H1 (cell line): ENCODE measurements around the gene RAB41. TPM values are rescaled to one million over a fixed set of nuclear protein-coding genes. Genes with fewer than 3 reads are reported as not detected.

Source experiments
- CTCF ChIA-PET: fragments of 300-600 bp; sonication (Branson Sonifier 250); formaldehyde crosslinking; loops from one replicate; lab custom pipeline; 2021; ENCODE audit not compliant: partially characterized antibody; lab: Charles Lee
- POLR2A ChIA-PET: fragments of 300-600 bp; sonication (Branson Sonifier 250); formaldehyde crosslinking; loops from one replicate; lab custom pipeline; 2021; ENCODE audit warnings: inconsistent platforms; ENCODE audit not compliant: partially characterized antibody; lab: Charles Lee
- DNase-seq, 2 experiments: peaks; one replicate each; pipeline versions ENCODE4 v3.0.0 to v3.0.0-alpha.2; 2010 to 2022; ENCODE audit warnings: low spot score in 2 of 2, low read depth in 1 of 2, mixed read lengths in 1 of 2
- FAIRE-seq: peaks from 2 replicates; lab custom pipeline; 2011; peaks lifted over from hg19 to GRCh38; lab: Jason Lieb, UNC
- H2AFZ ChIP-seq: 2 replicates; pipeline ENCODE4 v1.8.1; 2012; ENCODE audit warnings: low read length, inconsistent platforms
- H2AK5ac ChIP-seq: 2 replicates; pipeline ENCODE4 v1.6.1; 2013; ENCODE audit warnings: low read depth, low read length
- H2BK120ac ChIP-seq: replicated peaks from 2 replicates; pipeline ENCODE3; 2013; ENCODE audit warnings: low read depth, low read length, inconsistent platforms
- H2BK12ac ChIP-seq: 2 replicates; pipeline ENCODE4 v1.6.1; 2013; ENCODE audit warnings: low read depth, low read length
- H2BK15ac ChIP-seq: 2 replicates; pipeline ENCODE4 v1.6.1; 2013; ENCODE audit warnings: low read length
- H2BK20ac ChIP-seq: 2 replicates; pipeline ENCODE4 v1.6.1; 2013; ENCODE audit warnings: low read length
- H2BK5ac ChIP-seq: 2 replicates; pipeline ENCODE4 v1.6.1; 2013; ENCODE audit warnings: low read depth, low read length
- H3K14ac ChIP-seq: 2 replicates; pipeline ENCODE4 v1.6.1; 2013; ENCODE audit warnings: inconsistent platforms; ENCODE audit not compliant: insufficient read length
- H3K18ac ChIP-seq: 2 replicates; pipeline ENCODE4 v1.6.1; 2013; ENCODE audit warnings: low read length; ENCODE audit errors: extremely low read depth
- H3K23ac ChIP-seq: 2 replicates; pipeline ENCODE4 v1.6.1; 2013; ENCODE audit warnings: inconsistent platforms; ENCODE audit not compliant: insufficient read length
- H3K23me2 ChIP-seq: 2 replicates; pipeline ENCODE4 v1.6.1; 2013; ENCODE audit warnings: low read depth, low read length
- H3K27ac ChIP-seq: 2 replicates; pipeline ENCODE4 v1.6.1; 2011; ENCODE audit warnings: low read depth, low read length, inconsistent platforms
- H3K27me3 ChIP-seq, 4 experiments: replicated peaks in 1 of 4; 1 replicate in 1 of 4; 2 replicates in 3 of 4; pipeline versions ENCODE4 v1.6.1 to v1.8.1; 2011 to 2013; ENCODE audit warnings: low read length in 3 of 4, mild to moderate bottlenecking in 3 of 4, inconsistent platforms in 2 of 4, mixed read lengths in 2 of 4, moderate library complexity in 1 of 4; ENCODE audit not compliant: control insufficient read depth in 3 of 4, insufficient read depth in 3 of 4; ENCODE audit errors: extremely low read depth in 1 of 4
- H3K36me3 ChIP-seq, 4 experiments: 2 replicates each; pipeline versions ENCODE4 v1.6.1 to v1.8.1; 2011 to 2013; ENCODE audit warnings: mild to moderate bottlenecking in 4 of 4, low read length in 3 of 4, moderate library complexity in 2 of 4, control low read depth in 1 of 4, inconsistent platforms in 1 of 4; ENCODE audit not compliant: insufficient read depth in 4 of 4, control insufficient read depth in 2 of 4
- H3K4ac ChIP-seq: replicated peaks from 2 replicates; pipeline ENCODE3; 2013; ENCODE audit warnings: low read length, low read depth, mixed read lengths, inconsistent platforms; ENCODE audit not compliant: insufficient read length
- H3K4me1 ChIP-seq, 4 experiments: replicated peaks in 1 of 4; 1 replicate in 1 of 4; 2 replicates in 3 of 4; pipeline versions ENCODE4 v1.6.1 to v1.8.1; 2011 to 2013; ENCODE audit warnings: low read length in 3 of 4, inconsistent platforms in 2 of 4, mixed read lengths in 1 of 4; ENCODE audit not compliant: insufficient read depth in 4 of 4, control insufficient read depth in 3 of 4
- H3K4me2 ChIP-seq, 2 experiments: 2 replicates each; pipeline versions ENCODE4 v1.6.1 to v1.8.1; 2011 to 2013; ENCODE audit warnings: low read depth in 2 of 2, low read length in 2 of 2, control low read depth in 1 of 2, inconsistent platforms in 1 of 2, mild to moderate bottlenecking in 1 of 2; ENCODE audit not compliant: insufficient read depth in 1 of 2
- H3K4me3 ChIP-seq, 4 experiments: fragments of 200-600, 300-600 bp in 1 of 4; sonication (generic), shearing (Covaris generic), sonication (Bioruptor Twin) in 1 of 4; 2 replicates each; pipeline versions ENCODE4 v1.5.1 to v1.8.1; 2011 to 2016; ENCODE audit warnings: low read length in 4 of 4, low read depth in 3 of 4, control low read depth in 2 of 4, inconsistent platforms in 2 of 4, mild to moderate bottlenecking in 2 of 4, mixed read lengths in 1 of 4, moderate library complexity in 1 of 4; ENCODE audit not compliant: insufficient read depth in 2 of 4; ENCODE audit errors: extremely low read depth in 1 of 4
- H3K56ac ChIP-seq: replicated peaks from 2 replicates; pipeline ENCODE3; 2013; ENCODE audit warnings: low read depth, mild to moderate bottlenecking, mixed read lengths, low read length, inconsistent platforms; ENCODE audit not compliant: insufficient read length
- H3K79me1 ChIP-seq: 2 replicates; pipeline ENCODE4 v1.6.1; 2013; ENCODE audit warnings: low read depth, low read length, control low read depth
- H3K79me2 ChIP-seq, 2 experiments: 2 replicates each; pipeline versions ENCODE4 v1.6.1 to v1.8.1; 2012 to 2013; ENCODE audit warnings: low read length in 2 of 2, mild to moderate bottlenecking in 2 of 2, inconsistent platforms in 1 of 2; ENCODE audit not compliant: insufficient read depth in 2 of 2, control insufficient read depth in 1 of 2
- H3K9ac ChIP-seq, 4 experiments: replicated peaks in 1 of 4; 1 replicate in 1 of 4; 2 replicates in 3 of 4; pipeline versions ENCODE4 v1.6.1 to v1.8.1; 2011 to 2013; ENCODE audit warnings: low read depth in 3 of 4, low read length in 3 of 4, control low read depth in 2 of 4, mild to moderate bottlenecking in 2 of 4, moderate library complexity in 2 of 4, inconsistent platforms in 1 of 4; ENCODE audit errors: extremely low read depth in 1 of 4
- H3K9me3 ChIP-seq, 2 experiments: 2 replicates each; pipeline versions ENCODE4 v1.6.1 to v1.8.1; 2012 to 2013; ENCODE audit warnings: mild to moderate bottlenecking in 2 of 2, moderate library complexity in 2 of 2, control low read depth in 1 of 2, inconsistent platforms in 1 of 2, low read depth in 1 of 2, low read length in 1 of 2, mixed read lengths in 1 of 2; ENCODE audit not compliant: insufficient read depth in 2 of 2
- H4K20me1 ChIP-seq, 2 experiments: replicated peaks in 1 of 2; 2 replicates each; pipeline versions ENCODE3 to v1.8.1; 2011 to 2013; ENCODE audit warnings: inconsistent platforms in 2 of 2, low read length in 2 of 2, mild to moderate bottlenecking in 1 of 2; ENCODE audit not compliant: insufficient read depth in 2 of 2, control insufficient read depth in 1 of 2
- H4K5ac ChIP-seq: 2 replicates; pipeline ENCODE4 v1.6.1; 2013; ENCODE audit warnings: low read length, low read depth, mixed read lengths, inconsistent platforms; ENCODE audit not compliant: insufficient read length
- H4K8ac ChIP-seq: 2 replicates; pipeline ENCODE4 v1.8.0; 2013; ENCODE audit warnings: mild to moderate bottlenecking, moderate library complexity, low read length, inconsistent platforms; ENCODE audit not compliant: insufficient read depth; ENCODE audit errors: extremely low read depth
- H4K91ac ChIP-seq: replicated peaks from 2 replicates; pipeline ENCODE3; 2013; ENCODE audit warnings: low read length, mixed read lengths, inconsistent platforms; ENCODE audit not compliant: insufficient read length
- ASH2L ChIP-seq: fragments of 200-600, 300-600 bp; sonication (generic); IDR thresholded peaks from one replicate; pipeline ENCODE4 v1.7.1; 2017; ENCODE audit warnings: low read length
- BACH1 ChIP-seq: IDR thresholded peaks from 2 replicates; pipeline ENCODE4 v1.6.1; 2012; ENCODE audit warnings: low read length, improper control_type of control experiment
- CBX8 ChIP-seq: fragments of 300-800, 300-1000 bp; sonication (generic); IDR thresholded peaks from 2 replicates; pipeline ENCODE4 v1.7.1; 2016; ENCODE audit warnings: low read depth, low read length, borderline replicate concordance
- JUND ChIP-seq: IDR thresholded peaks from 2 replicates; pipeline ENCODE4 v1.6.1; 2011; ENCODE audit warnings: mild to moderate bottlenecking, improper control_type of control experiment, low read length
- PHF8 ChIP-seq: fragments of 200-600 bp; sonication (generic); conservative IDR thresholded peaks from 2 replicates; pipeline ENCODE4 v1.7.1; 2012; ENCODE audit warnings: low read depth, mild to moderate bottlenecking, inconsistent platforms, low read length, moderate library complexity
- SP4 ChIP-seq: IDR thresholded peaks from 2 replicates; pipeline ENCODE4 v1.6.1; 2012; ENCODE audit warnings: low read length, inconsistent platforms
- SRF ChIP-seq: IDR thresholded peaks from 2 replicates; pipeline ENCODE4 v1.6.1; 2011; ENCODE audit warnings: mild to moderate bottlenecking, low read depth, low read length, moderate library complexity
- USF2 ChIP-seq: IDR thresholded peaks from 2 replicates; pipeline ENCODE4 v1.6.1; 2011; ENCODE audit warnings: low read length, improper control_type of control experiment
- WGBS, 2 experiments: shearing (Covaris generic) in 1 of 2; methylation state at CpG; one replicate each; pipeline versions ENCODE4 v1.1.6 to v1.1.7; 2013 to 2015; ENCODE audit warnings: low lambda C conversion rate in 2 of 2, mixed read lengths in 2 of 2, inconsistent platforms in 1 of 2, low coverage in 1 of 2, missing lambda C conversion rate in 1 of 2; ENCODE audit not compliant: insufficient replicate concordance in 2 of 2, insufficient coverage in 1 of 2, insufficient read length in 1 of 2; ENCODE audit errors: extremely low coverage in 1 of 2, missing lambda C conversion rate in 1 of 2; 5-methylcytosine and 5-hydroxymethylcytosine counted together
- polyA plus RNA-seq, 7 experiments: library from polyadenylated mRNA; depleted of rRNA in 3 of 7; stranded (reverse) in 5 of 7; unstranded in 2 of 7; fragments of >200 nt in 5 of 7; fragments of 200-250 nt in 2 of 7; gene quantifications; 1 replicate in 5 of 7; 2 replicates in 1 of 7; 4 replicates in 1 of 7; pipeline versions ENCODE4 v1.2.1 to v1.2.3, GENCODE V29; 2011 to 2013; ENCODE audit warnings: missing spikeins in 2 of 7, mixed read lengths in 2 of 7
- total RNA-seq: library from RNA; stranded (reverse); fragmentation: NEBNext Ultra II Directional; extraction: Animal tissue kit (Norgen Biotek cat#: 25700); gene quantifications from 2 replicates; pipeline ENCODE4 v1.2.1, GENCODE V29; 2021
- TF ChIP-seq, protein P1 (sequence below): IDR thresholded peaks from 2 replicates; pipeline ENCODE4 v1.6.1; 2011; ENCODE audit warnings: low read depth, mild to moderate bottlenecking, low read length; ENCODE audit not compliant: insufficient read depth

RAB41 gene
- total and polyA plus RNA-seq, 2 of the 8 experiments (the other 6 are each of a cell fraction or from before 2014, with no cell fraction given), result not detected

- 86% methylated on average over 3 of the region's 4 CpGs; no CpG with 5 or more reads in 1 of the 2 experiments for WGBS, 2 experiments
- H3K18ac ChIP-seq, result no peak within 1 kb of the TSS
- H3K27ac ChIP-seq, result no peak within 1 kb of the TSS
- peaks cover 0 to 2% (median 0%) of the 10 kb centered on the region in 4 experiments; a peak in 1 of 7 replicates for H3K4me1 ChIP-seq
- H3K4me2 ChIP-seq, result no peak within 1 kb of the TSS
- H4K8ac ChIP-seq, result no peak within 1 kb of the TSS
- DNase-seq (no peak), FAIRE-seq (no peak)
- H2BK15ac ChIP-seq, result no peak within 1 kb of the TSS
- H4K91ac ChIP-seq, result no peak within 1 kb of the TSS
- H3K14ac ChIP-seq, result no peak within 1 kb of the TSS
- H2AK5ac ChIP-seq, result no peak within 1 kb of the TSS
- ChIA-PET CTCF (no interaction called here), POLR2A (no interaction called here)
- TF ChIP-seq, protein P1, sequence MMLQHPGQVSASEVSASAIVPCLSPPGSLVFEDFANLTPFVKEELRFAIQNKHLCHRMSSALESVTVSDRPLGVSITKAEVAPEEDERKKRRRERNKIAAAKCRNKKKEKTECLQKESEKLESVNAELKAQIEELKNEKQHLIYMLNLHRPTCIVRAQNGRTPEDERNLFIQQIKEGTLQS, result no peak
- TF ChIP-seq CBX8 (no peak), USF2 (no peak), ASH2L (no peak), SRF (no peak), JUND (no peak), SP4 (no peak), BACH1 (no peak), PHF8 (no peak)
- no peak within 1 kb of the TSS for H2BK120ac ChIP-seq
- H3K9ac ChIP-seq, result no peak within 1 kb of the TSS
- H2BK5ac ChIP-seq, result no peak within 1 kb of the TSS
- H3K9me3 ChIP-seq, result no peaks in the 10 kb centered on the region
- H3K79me1 ChIP-seq, result no peaks in the 10 kb centered on the region
- H3K4me3 ChIP-seq, result no peak within 1 kb of the TSS
- no peaks in the 10 kb centered on the region for H3K79me2 ChIP-seq
- no peaks in the 10 kb centered on the region for H3K23me2 ChIP-seq
- H4K20me1 ChIP-seq, result no peaks in the 10 kb centered on the region
- H3K23ac ChIP-seq, result no peak within 1 kb of the TSS
- H3K27me3 ChIP-seq, result no peaks in the 10 kb centered on the region
- H3K4ac ChIP-seq, result no peak within 1 kb of the TSS
- no peak within 1 kb of the TSS for H4K5ac ChIP-seq
- H2BK20ac ChIP-seq, result no peak within 1 kb of the TSS
- H2AFZ ChIP-seq, result no peak within 1 kb of the TSS
- no peak within 1 kb of the TSS for H3K56ac ChIP-seq
- H3K36me3 ChIP-seq, result no peaks in the 10 kb centered on the region
- no peak within 1 kb of the TSS for H2BK12ac ChIP-seq
These were observed 21.9 kb upstream of the RAB41 start, which contains the start of gene P2RY4 for GRCh38 chrX:70260104-70260503. Gene P2RY4 (minus strand): TSS chrX:70260204. CDS start chrX:70259624, 580 bp downstream.
